ENCODE results near the gene GABBR2. TPM values are rescaled to one million over a fixed set of nuclear protein-coding genes. Genes with fewer than 3 reads are reported as not detected.

Gene GABBR2
- total RNA-seq, 1 experiment from 2014 or later = not detected

GRCh38 chr9:98402019-98402840 lies 306.5 kb downstream of the GABBR2 start:
- no peak for DNase-seq (ENCODE audit: low read depth)

GRCh38 chr9:98401140-98402018 lies 307.4 kb downstream of the GABBR2 start:
- no peak for DNase-seq (ENCODE audit: low read depth)

GRCh38 chr9:98399950-98400683 lies 308.6 kb downstream of the GABBR2 start:
- no peak for DNase-seq (ENCODE audit: low read depth)

- DNase-seq (ENCODE audit: low read depth) = no peak
These were observed 312.1 kb downstream of the GABBR2 start for GRCh38 chr9:98396656-98397055.

GRCh38 chr9:98396236-98396635 lies 312.5 kb downstream of the GABBR2 start:
- DNase-seq (ENCODE audit: low read depth) = no peak

GRCh38 chr9:98391867-98392266 lies 316.9 kb downstream of the GABBR2 start:
- no peak for DNase-seq (ENCODE audit: low read depth)

GRCh38 chr9:98391406-98391805 lies 317.3 kb downstream of the GABBR2 start:
- no peak for DNase-seq (ENCODE audit: low read depth)

GRCh38 chr9:98385751-98386150 lies 323.0 kb downstream of the GABBR2 start:
- no peak for DNase-seq (ENCODE audit: low read depth)

GRCh38 chr9:98383758-98384157 lies 325.0 kb downstream of the GABBR2 start:
- DNase-seq (ENCODE audit: low read depth) = peak; percentile 10

- DNase-seq (ENCODE audit: low read depth) = no peak
These were observed 327.2 kb downstream of the GABBR2 start for GRCh38 chr9:98381311-98382103.

- peak; percentile 26 for DNase-seq (ENCODE audit: low read depth)
These were observed 328.6 kb downstream of the GABBR2 start for GRCh38 chr9:98380065-98380681.

GRCh38 chr9:98379572-98379971 lies 329.2 kb downstream of the GABBR2 start:
- no peak for DNase-seq (ENCODE audit: low read depth)

- peak; percentile 47 for DNase-seq (ENCODE audit: low read depth)
These were observed 329.9 kb downstream of the GABBR2 start for GRCh38 chr9:98378794-98379193.

GRCh38 chr9:98378206-98378780 lies 330.4 kb downstream of the GABBR2 start:
- DNase-seq (ENCODE audit: low read depth) = no peak

- no peak for DNase-seq (ENCODE audit: low read depth)
These were observed 333.5 kb downstream of the GABBR2 start for GRCh38 chr9:98375138-98375726.

- DNase-seq (ENCODE audit: low read depth) = peak; percentile 13
These were observed 334.2 kb downstream of the GABBR2 start for GRCh38 chr9:98374385-98375051.

- DNase-seq (ENCODE audit: low read depth) = no peak
These were observed 335.1 kb downstream of the GABBR2 start for GRCh38 chr9:98373609-98374008.

- no peak for DNase-seq (ENCODE audit: low read depth)
These were observed 336.5 kb downstream of the GABBR2 start for GRCh38 chr9:98372077-98372836.

GRCh38 chr9:98370976-98371315 lies 337.8 kb downstream of the GABBR2 start:
- DNase-seq (ENCODE audit: low read depth) = no peak
